ENCODE measurements around the gene DARS1.
A peak's percentile ranks its signal among the peaks of the same experiment; 100 is the strongest.
"Not testable (repeated sequence)": the region's sequence is repeated elsewhere in the genome, so short reads cannot be mapped to it uniquely, and the experiment has no call there.

DARS1 gene

GRCh38 chr2:135885709-135886108, 99.7 kb downstream of the DARS1 start:
- DNase-seq (ENCODE audit: low read depth, low spot score): no peak

- DNase-seq (ENCODE audit: low read depth, low spot score): no peak
Measured at GRCh38 chr2:135882415-135882814, 103.0 kb downstream of the DARS1 start.

GRCh38 chr2:135876770-135877169, 108.7 kb downstream of the DARS1 start:
- DNase-seq (ENCODE audit: low read depth, low spot score): not testable (repeated sequence)

- peak; percentile 96 for DNase-seq (ENCODE audit: low read depth, low spot score)
Measured at GRCh38 chr2:135876066-135876711, 109.2 kb downstream of the DARS1 start, which contains the start of gene MCM6. MCM6 (minus strand) TSS chr2:135876443; CDS start chr2:135876365, 78 bp downstream.

- no peak for DNase-seq (ENCODE audit: low read depth, low spot score)
Measured at GRCh38 chr2:135875491-135876065, 109.8 kb downstream of the DARS1 start.

- no peak for DNase-seq (ENCODE audit: low read depth, low spot score)
Measured at GRCh38 chr2:135874777-135875365, 110.6 kb downstream of the DARS1 start.

- DNase-seq (ENCODE audit: low read depth, low spot score): no peak
Measured at GRCh38 chr2:135870571-135870970, 114.9 kb downstream of the DARS1 start.

GRCh38 chr2:135863233-135863632, 122.2 kb downstream of the DARS1 start:
- DNase-seq (ENCODE audit: low read depth, low spot score): no peak

- no peak for DNase-seq (ENCODE audit: low read depth, low spot score)
Measured at GRCh38 chr2:135862718-135863117, 122.7 kb downstream of the DARS1 start.

Data from iPS DF 19.7 (cell line).